BLaER1 (cell line): Measurements from ENCODE around the gene HMGN4.
A peak's percentile ranks its signal among the peaks of the same experiment; 100 is the strongest.
"Not testable (repeated sequence)": the region's sequence is repeated elsewhere in the genome, so short reads cannot be mapped to it uniquely, and the experiment has no call there.

ENCODE experiments used
- H3K27ac ChIP-seq: shearing (Covaris generic); formaldehyde crosslinking; 2 replicates; pipeline ENCODE4 v1.8.1; 2022
- H3K27me3 ChIP-seq: shearing (Covaris generic); formaldehyde crosslinking; 2 replicates; pipeline ENCODE4 v1.8.1; 2022
- H3K36me3 ChIP-seq: shearing (Covaris generic); formaldehyde crosslinking; 2 replicates; pipeline ENCODE4 v1.8.1; 2022
- H3K4me1 ChIP-seq: shearing (Covaris generic); formaldehyde crosslinking; 2 replicates; pipeline ENCODE4 v1.8.1; 2022
- H3K4me2 ChIP-seq: shearing (Covaris generic); formaldehyde crosslinking; 2 replicates; pipeline ENCODE4 v1.8.1; 2022
- H3K4me3 ChIP-seq: shearing (Covaris generic); formaldehyde crosslinking; 2 replicates; pipeline ENCODE4 v1.8.1; 2022
- H3K9ac ChIP-seq: shearing (Covaris generic); formaldehyde crosslinking; 2 replicates; pipeline ENCODE4 v1.8.1; 2022
- H3K9me3 ChIP-seq: shearing (Covaris generic); formaldehyde crosslinking; 2 replicates; pipeline ENCODE4 v1.8.1; 2022
- H4K20me1 ChIP-seq: shearing (Covaris generic); formaldehyde crosslinking; 2 replicates; pipeline ENCODE4 v1.8.1; 2022
- Cebpa-rat ChIP-seq: shearing (Covaris generic); IDR thresholded peaks from 2 replicates; pipeline ENCODE4 v1.8.1; 2022

The HMGN4 gene

GRCh38 chr6:26521600-26522391, 16.4 kb upstream of the HMGN4 start:
- no peaks in the 10 kb centered on the region for H3K27me3 ChIP-seq
- no peaks in the 10 kb centered on the region for H3K36me3 ChIP-seq
- peaks cover 35% of the 10 kb centered on the region for H3K4me1 ChIP-seq
- H3K4me3 ChIP-seq: peak overlapping the region; percentile 69
- H3K27ac ChIP-seq: peak overlapping the region; percentile 95
- no peak for TF ChIP-seq Cebpa-rat
- H3K9me3 ChIP-seq: no peaks in the 10 kb centered on the region
- H3K9ac ChIP-seq: peak overlapping the region; percentile 91
- no peaks in the 10 kb centered on the region for H4K20me1 ChIP-seq
- peak overlapping the region; percentile 82 for H3K4me2 ChIP-seq

GRCh38 chr6:26522486-26523228, 15.5 kb upstream of the HMGN4 start:
- peak overlapping the region; percentile 91 for H3K9ac ChIP-seq
- not testable (repeated sequence) for H3K27me3 ChIP-seq, H3K9me3 ChIP-seq, H3K36me3 ChIP-seq, H4K20me1 ChIP-seq
- peak overlapping the region; percentile 69 for H3K4me3 ChIP-seq
- peak overlapping the region; percentile 95 for H3K27ac ChIP-seq
- peaks cover 35% of the 10 kb centered on the region for H3K4me1 ChIP-seq
- H3K4me2 ChIP-seq: peak overlapping the region; percentile 82

- not testable (repeated sequence) for H3K36me3 ChIP-seq, H3K27ac ChIP-seq, H3K9me3 ChIP-seq, H3K9ac ChIP-seq, H3K4me2 ChIP-seq, H3K27me3 ChIP-seq, H3K4me3 ChIP-seq, H4K20me1 ChIP-seq
- peaks cover 35% of the 10 kb centered on the region for H3K4me1 ChIP-seq
Measured at GRCh38 chr6:26524314-26524713, 13.9 kb upstream of the HMGN4 start.

GRCh38 chr6:26524722-26525370, 13.3 kb upstream of the HMGN4 start:
- H3K4me2 ChIP-seq: no peak overlapping the region
- no peaks in the 10 kb centered on the region for H4K20me1 ChIP-seq
- H3K9ac ChIP-seq: no peak overlapping the region
- H3K27me3 ChIP-seq: no peaks in the 10 kb centered on the region
- no peak overlapping the region for H3K27ac ChIP-seq
- peaks cover 35% of the 10 kb centered on the region for H3K4me1 ChIP-seq
- H3K4me3 ChIP-seq: no peak overlapping the region
- TF ChIP-seq Cebpa-rat: no peak
- H3K36me3 ChIP-seq: no peaks in the 10 kb centered on the region
- no peaks in the 10 kb centered on the region for H3K9me3 ChIP-seq

- H3K4me1 ChIP-seq: peaks cover 28% of the 10 kb centered on the region
- no peak overlapping the region for H3K4me3 ChIP-seq
- no peaks in the 10 kb centered on the region for H3K36me3 ChIP-seq
- no peaks in the 10 kb centered on the region for H3K27me3 ChIP-seq
- no peaks in the 10 kb centered on the region for H3K9me3 ChIP-seq
- no peak for TF ChIP-seq Cebpa-rat
- H3K9ac ChIP-seq: no peak overlapping the region
- H4K20me1 ChIP-seq: no peaks in the 10 kb centered on the region
- H3K4me2 ChIP-seq: no peak overlapping the region
- no peak overlapping the region for H3K27ac ChIP-seq
Measured at GRCh38 chr6:26525838-26526237, 12.3 kb upstream of the HMGN4 start.

GRCh38 chr6:26526928-26527327, 11.2 kb upstream of the HMGN4 start:
- no peak overlapping the region for H3K27ac ChIP-seq
- H3K4me2 ChIP-seq: no peak overlapping the region
- no peaks in the 10 kb centered on the region for H3K27me3 ChIP-seq
- no peak overlapping the region for H3K4me3 ChIP-seq
- no peaks in the 10 kb centered on the region for H4K20me1 ChIP-seq
- H3K9ac ChIP-seq: no peak overlapping the region
- no peaks in the 10 kb centered on the region for H3K36me3 ChIP-seq
- TF ChIP-seq Cebpa-rat: no peak
- H3K4me1 ChIP-seq: peaks cover 27% of the 10 kb centered on the region
- no peaks in the 10 kb centered on the region for H3K9me3 ChIP-seq

GRCh38 chr6:26530203-26530602, 8.0 kb upstream of the HMGN4 start:
- Histone ChIP-seq H3K27ac (no peak overlapping the region), H3K27me3 (no peaks in the 10 kb centered on the region), H3K36me3 (no peaks in the 10 kb centered on the region), H4K20me1 (no peaks in the 10 kb centered on the region), H3K4me1 (peaks cover 28% of the 10 kb centered on the region), H3K4me3 (no peak overlapping the region), H3K4me2 (no peak overlapping the region), H3K9ac (no peak overlapping the region), H3K9me3 (no peaks in the 10 kb centered on the region)
- TF ChIP-seq Cebpa-rat: no peak

GRCh38 chr6:26531897-26532296, 6.3 kb upstream of the HMGN4 start:
- Histone ChIP-seq H3K27ac (no peak overlapping the region), H3K4me2 (peak overlapping the region; percentile 91)

GRCh38 chr6:26532699-26533531, 5.3 kb upstream of the HMGN4 start:
- H3K27me3 ChIP-seq: no peaks in the 10 kb centered on the region
- H3K36me3 ChIP-seq: no peaks in the 10 kb centered on the region
- no peaks in the 10 kb centered on the region for H3K9me3 ChIP-seq
- H3K4me2 ChIP-seq: peak overlapping the region; percentile 91
- peak overlapping the region; percentile 81 for H3K27ac ChIP-seq
- H3K4me1 ChIP-seq: peaks cover 46% of the 10 kb centered on the region
- TF ChIP-seq Cebpa-rat: no peak
- peak overlapping the region; percentile 83 for H3K9ac ChIP-seq
- peak overlapping the region; percentile 71 for H3K4me3 ChIP-seq
- no peaks in the 10 kb centered on the region for H4K20me1 ChIP-seq

More at GRCh38 chr6:26531897-26532296, 6.3 kb upstream of the HMGN4 start:
- TF ChIP-seq Cebpa-rat: no peak
- H3K4me3 ChIP-seq: no peak overlapping the region
- H4K20me1 ChIP-seq: no peaks in the 10 kb centered on the region
- no peaks in the 10 kb centered on the region for H3K27me3 ChIP-seq
- H3K4me1 ChIP-seq: peaks cover 45% of the 10 kb centered on the region
- H3K9me3 ChIP-seq: no peaks in the 10 kb centered on the region
- no peak overlapping the region for H3K9ac ChIP-seq
- no peaks in the 10 kb centered on the region for H3K36me3 ChIP-seq
